Measurements from ENCODE around the gene CLHC1.
"Not testable (repeated sequence)": the region's sequence is repeated elsewhere in the genome, so short reads cannot be mapped to it uniquely, and the experiment has no call there.

Gene CLHC1

DNA sequence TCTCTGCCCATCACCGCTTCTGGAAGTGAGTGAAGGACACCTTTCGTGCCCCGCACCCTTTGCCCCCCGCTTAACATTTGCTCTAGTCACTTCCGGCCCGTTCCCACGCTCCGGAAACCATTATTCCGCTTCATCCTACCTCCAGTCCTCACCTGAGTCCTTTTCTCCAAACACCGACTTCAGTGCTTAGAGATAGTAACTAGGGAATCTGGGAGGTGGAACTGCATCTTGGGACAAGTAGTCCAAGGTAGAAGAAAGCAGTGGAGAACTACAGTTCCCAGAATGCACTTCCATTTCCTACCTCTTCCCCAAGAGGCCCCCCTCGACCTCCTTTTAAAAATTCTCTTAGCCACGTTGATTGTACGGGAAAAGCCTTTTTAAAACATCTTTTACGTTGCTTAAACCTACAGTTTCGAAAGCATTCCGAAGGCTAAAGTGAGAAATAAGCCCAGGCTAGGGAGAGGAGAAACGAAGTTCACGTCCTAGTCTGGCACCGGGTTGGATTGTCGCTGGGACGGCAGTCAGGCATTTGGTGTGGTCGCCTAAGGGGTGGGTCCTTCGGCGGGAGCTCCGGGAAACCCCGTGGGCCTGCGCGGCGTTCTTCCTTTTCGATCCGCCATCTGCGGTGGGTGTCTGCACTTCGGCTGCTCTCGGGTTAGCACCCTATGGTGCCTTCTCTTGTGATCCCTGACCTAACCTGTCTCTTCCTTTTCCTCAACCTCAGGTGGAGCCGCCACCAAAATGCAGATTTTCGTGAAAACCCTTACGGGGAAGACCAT lies at the start of gene CLHC1, which contains the start of gene RPS27A:
CLHC1 (minus strand) TSS at position 210 of the 779 bp plus-strand sequence. CDS start 9,882 bp downstream, outside the sequence.
RPS27A (plus strand) TSS at position 605 of the 779 bp plus-strand sequence; CDS start at position 742, 137 bp downstream.
- peak; percentile 96 for DNase-seq

DNA sequence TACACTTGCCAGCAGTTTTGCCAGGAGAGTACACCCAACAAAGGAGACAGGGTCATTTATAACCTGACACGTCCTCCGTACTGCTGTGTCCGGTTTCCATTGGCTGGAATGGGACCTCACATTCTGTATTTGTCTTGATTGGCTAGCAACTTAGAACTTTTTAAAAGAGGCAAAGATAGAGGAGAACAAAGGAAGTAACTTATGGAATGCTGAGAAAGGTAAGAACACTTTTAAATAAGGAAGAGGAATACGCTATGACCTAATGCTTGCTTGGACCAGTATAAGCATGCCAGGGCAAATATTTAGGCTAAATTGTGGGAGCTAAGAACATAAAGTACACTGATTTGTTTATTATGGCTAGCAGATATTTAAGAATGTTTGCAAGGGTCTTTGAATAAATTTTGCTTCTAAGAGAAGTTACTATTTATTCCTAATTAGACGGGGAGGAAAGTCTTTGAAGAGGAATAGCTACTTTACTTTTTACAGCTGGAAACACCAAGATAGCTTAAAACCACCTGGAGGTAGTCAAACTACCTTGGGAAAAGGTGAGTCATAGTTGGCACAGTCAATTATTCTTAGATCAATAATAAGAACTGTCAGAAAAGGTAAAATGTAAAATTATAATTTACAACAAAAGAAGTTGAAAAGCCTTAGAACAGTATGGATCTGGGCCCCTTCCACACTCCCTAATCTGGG lies 48.9 kb upstream of the CLHC1 start:
- not testable (repeated sequence) for DNase-seq

DNA sequence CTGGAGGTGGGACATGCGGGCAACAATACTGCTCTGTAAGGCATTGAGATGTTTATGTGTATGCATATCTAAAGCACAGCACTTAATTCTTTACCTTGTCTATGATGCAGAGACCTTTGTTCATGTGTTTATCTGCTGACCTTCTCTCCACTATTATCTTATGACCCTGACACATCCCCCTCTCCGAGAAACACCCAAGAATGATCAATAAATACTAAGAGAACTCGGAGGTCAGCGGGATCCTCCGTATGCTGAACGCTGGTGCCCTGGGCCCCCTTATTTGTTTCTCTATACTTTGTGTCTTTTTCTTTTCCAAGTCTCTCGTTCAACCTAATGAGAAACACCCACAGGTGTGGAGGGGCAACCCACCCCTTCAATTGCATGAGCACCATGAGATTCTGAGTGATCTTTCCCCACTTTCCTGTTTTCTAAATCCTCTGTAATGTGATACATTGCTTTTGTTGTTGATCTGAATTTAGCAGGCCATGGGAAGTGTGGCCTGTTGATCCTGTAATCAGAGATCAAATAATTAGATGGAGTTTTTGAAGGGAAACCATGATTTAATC lies 47.8 kb upstream of the CLHC1 start:
- DNase-seq, result not testable (repeated sequence)

DNA sequence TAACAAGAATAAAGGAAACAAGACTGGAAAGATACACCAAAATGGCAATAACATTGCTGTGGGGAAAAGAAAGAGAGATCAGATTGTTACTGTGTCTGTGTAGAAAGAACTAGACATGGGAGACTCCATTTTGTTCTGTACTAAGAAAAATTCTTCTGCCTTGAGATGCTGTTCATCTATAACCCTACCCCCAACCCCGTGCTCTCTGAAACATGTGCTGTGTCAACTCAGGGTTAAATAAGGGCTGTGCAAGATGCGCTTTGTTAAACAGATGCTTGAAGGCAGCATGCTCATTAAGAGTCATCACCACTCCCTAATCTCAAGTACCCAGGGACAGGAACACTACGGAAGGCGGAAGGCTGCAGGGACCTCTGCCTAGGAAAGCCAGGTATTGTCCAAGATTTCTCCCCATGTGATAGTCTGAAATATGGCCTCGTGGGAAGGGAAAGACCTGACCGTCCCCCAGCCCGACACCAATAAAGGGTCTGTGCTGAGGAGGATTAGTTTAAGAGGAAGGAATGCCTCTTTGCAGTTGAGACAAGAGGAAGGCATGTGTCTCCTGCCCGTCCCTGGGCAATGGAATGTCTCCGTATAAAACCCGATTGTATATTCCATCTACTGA lies 47.2 kb upstream of the CLHC1 start:
- DNase-seq, result not testable (repeated sequence)

DNA sequence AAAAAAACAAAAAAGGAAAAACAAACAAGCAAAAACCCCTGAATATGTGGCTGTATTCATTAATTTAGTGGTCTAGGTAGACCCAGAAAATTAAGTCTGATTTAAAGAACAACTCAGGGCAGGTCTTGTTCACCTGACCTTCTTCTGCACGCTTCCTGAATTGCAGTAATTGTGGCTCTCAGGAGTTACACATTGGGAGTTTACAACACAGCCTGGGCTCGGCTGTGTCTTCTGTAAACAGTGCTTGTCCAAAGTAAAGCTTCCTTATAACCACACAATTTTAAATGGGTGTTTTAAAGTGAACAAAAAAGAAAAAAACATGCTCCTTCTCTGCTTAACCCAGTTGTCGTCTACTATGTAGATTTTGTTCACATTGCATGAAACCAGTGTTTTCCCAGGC lies 45.2 kb upstream of the CLHC1 start:
- no peak for DNase-seq

DNA sequence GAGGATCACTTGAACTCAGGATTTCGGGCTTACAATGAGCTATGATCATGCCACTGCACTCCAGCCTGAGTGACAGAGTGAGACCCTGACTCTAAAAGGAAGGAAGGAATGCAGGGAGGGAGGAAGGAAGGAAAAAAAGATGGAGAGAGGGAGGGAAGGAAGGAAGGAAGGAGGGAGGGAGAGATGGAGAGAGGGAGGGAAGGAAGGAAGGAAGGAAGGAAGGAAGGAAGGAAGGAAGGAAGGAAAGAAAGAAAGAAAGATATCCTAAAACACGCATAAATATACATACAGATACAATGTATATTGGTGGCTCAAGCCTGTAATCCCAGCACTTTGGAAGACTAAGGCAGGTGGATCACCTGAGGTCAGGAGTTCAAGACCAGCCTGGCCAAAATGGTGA lies 42.3 kb upstream of the CLHC1 start:
- not testable (repeated sequence) for DNase-seq

DNA sequence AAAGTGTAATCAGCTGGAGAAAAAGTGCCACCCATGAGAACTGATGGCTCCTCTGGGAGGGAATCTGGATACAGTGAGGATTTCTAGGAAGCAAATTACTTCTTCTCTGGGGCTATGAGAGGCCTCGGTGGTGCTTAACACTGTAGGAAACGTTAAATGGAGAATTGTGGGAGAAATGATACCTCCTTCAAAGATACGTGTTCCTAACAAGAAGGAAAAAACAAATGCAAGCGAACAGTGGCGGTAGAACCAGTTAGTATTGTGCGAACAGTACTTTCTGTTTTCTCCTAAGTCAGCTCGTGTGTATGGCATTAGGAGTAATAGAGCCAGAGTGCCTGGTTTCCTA lies 37.5 kb upstream of the CLHC1 start:
- DNase-seq, result no peak

DNA sequence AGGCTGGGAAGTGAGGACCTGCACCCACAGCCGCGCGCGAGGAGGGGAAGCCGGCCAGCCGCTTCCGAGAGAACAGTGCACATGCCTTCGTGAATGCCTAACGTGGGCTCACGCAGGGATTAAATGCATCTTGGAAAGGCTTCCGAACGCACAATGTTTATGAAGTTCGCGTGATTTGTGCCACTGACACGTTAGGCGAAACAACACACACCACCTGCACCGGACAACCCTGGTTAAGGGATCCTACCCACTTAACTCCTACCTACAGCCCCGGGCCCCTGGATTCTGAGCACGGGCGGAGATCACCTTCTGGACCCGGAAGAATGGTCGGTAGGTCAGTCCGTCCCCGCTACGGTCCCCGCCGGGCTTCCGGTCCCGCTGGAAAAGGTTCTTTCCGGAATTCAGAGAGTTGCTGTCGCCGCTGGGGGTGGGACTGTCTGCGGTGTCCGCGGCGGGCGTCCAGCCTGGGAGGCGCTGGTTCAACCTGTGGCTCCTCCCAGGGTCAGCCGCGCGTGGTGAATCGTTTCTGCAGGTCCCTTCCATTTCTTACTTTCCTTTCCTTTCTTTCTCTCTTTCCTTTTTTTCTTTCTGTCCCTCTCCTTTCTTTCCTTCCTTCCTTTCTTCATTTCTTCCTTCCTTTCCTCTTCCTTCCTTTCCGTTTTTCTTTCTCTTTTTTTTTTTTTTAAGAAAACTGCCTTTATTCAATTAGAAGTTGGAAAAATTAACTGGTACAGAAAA lies 37.0 kb upstream of the CLHC1 start, which contains the start of gene MTIF2:
MTIF2 (minus strand) TSS at position 325 of the 738 bp plus-strand sequence. CDS start 5,373 bp downstream, outside the sequence.
- DNase-seq, result peak; percentile 90

DNA sequence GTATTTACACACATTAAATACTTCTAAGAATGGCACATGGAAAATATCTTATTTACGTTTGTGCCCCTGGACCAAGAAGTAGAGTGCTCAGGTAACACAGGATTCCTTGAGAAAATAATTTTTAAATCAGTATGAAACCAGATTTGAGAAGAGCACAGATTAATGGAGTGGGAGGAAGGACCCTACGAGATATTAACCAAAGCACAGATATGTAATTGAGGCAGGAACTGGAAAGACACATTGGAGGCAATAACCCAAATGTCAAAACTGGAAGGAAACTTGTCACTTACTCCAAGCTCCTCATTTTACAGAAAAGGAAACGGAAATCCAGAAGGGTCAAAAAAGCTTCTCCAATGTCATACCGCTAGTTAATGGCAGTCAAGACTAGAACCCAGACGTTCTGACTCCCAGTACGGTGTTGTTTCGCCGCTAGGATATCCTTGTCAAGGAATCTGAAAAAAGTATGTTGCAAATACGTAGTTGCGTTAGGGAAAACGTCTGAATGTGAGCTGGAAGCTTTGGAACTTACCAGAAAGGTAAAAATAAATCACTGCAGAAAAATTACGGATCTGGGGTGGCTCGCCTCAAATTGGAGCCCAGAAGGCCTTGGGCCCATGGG lies 36.3 kb upstream of the CLHC1 start:
- DNase-seq, result no peak

DNA sequence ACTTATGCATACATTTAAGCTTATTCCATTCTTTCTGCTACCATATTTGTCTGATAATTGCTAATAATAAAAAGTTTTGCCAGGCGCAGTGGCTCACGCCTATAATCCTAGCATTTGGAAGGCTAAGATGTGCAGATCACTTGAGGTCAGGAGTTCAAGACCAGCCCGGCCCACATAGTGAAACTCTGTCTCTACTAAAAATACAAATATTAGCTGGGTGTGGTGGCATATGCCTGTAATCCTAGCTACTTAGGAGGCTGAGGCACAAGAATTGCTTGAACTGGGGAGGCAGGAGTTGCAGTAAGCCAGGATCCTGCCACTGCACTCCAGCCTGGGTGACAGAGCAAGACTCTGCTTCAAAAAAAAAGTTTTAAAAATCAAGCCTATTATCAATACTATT lies 27.5 kb upstream of the CLHC1 start:
- DNase-seq, result not testable (repeated sequence)

DNA sequence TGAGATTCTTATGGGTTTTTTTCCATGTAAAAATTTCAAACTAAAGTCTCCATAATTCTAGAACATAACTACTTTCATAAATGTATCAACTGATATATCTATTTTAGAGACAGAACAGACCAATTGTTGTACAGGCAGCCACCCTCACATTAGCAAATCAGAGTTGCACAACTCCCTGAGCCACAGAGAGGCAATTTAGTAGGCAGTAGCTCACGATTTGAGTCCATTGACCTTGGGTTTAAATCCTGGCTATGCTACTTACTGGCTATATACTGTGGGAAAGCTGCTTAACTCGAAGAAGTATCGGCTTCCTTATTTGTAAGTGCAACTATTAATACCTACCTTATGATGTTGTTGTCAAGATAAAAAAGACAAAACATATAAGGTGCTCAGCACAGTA lies 20.7 kb upstream of the CLHC1 start:
- no peak for DNase-seq

DNA sequence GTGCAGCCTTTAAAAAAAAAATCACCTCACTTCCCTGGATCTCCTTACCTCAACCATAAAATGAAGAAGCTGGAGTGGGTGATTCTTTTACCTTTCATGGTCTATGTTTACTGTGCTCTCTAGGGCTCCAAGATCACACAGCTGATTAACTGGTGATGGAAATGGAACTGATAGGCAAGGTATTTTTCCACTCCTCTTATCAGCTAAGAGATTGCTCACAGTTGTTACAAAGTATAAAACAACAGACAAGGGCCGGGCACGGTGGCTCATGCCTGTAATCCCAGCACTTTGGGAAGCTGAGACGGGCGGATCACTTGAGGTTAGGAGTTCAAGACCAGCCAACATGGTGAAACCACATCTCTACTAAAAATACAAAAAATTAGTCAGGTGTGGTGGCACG lies 14.9 kb upstream of the CLHC1 start:
- no peak for DNase-seq

DNA sequence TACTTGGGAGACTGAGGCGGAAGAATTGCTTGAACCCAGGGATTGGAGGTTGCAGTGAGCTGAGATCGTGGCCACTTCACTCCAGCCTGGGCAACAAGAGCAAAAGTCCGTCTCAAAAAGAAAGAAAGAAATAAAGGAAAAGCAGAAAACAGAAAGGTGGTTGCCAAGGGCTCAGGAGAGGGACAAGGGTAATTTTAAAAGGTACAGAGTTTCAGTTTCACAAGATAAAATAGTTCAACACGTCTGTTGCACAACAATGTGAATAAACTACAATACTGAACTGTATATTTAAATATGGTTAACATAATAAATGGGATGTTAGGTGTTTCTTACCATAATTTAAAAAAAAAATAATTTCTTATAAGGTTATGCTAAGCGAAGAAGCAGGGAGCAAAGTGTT lies 13.3 kb upstream of the CLHC1 start:
- no peak for DNase-seq

DNA sequence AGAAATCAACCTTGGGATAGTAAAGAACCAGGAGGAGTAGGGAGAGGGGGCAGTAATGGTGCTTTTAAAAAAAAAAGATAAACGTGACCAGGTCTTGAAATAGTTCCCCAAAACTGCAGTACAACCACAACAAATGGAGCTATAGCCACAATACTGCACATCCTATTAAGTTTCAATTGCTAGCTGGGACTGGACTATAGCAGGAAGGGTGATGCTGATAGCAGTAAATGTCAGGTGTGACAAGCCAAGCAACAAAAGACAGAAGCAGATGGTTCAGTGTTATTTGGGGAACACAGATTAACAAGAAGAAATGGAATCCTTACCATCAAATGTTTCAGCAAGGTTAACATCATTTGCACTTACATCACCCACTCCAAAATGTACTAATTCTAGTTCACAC lies 10.5 kb upstream of the CLHC1 start:
- no peak for DNase-seq

DNA sequence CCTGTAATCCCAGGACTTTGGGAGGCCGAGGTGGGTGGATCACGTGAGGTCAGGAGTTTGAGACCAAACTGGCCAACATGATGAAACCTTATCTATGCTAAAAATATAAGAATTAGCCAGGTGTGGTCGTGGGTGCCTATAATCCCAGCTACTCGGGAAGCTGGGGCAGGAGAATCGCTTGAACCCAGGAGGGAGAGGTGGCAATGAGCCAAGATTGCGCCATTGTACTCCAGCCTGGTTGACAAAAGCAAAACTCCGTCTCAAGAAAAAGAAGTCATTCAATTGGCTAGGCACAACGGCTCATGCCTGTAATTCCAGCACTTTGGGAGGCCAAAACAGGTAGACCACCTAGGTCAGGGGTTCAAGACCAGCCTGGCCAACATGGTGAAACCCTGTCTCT lies 9.5 kb upstream of the CLHC1 start:
- not testable (repeated sequence) for DNase-seq

DNA sequence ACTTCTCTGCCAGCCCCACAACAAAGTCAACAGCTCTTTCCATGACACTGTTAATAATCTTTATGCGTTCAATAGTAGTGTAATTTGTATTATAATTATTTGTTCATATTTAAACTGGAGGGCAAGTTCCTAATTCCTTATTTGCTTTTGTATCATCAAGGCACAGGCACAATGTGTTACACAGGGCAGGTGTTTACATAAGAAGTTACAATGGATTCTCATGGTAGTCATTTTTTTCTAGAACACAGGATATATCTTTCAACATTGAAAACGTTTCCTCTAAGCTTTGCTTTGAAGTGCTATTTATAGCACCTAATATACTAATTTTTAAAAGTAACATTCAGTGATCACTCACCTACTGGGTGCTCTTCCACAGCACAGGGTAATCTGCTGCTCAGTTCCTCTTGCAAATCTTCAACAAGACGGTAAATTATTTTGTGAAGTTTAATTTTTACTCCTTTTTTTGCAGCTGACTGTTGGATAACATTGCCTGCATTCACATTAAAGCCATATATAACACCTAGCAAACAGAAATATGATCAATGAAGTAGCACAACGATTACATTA lies 7.6 kb upstream of the CLHC1 start:
- no peak for DNase-seq

DNA sequence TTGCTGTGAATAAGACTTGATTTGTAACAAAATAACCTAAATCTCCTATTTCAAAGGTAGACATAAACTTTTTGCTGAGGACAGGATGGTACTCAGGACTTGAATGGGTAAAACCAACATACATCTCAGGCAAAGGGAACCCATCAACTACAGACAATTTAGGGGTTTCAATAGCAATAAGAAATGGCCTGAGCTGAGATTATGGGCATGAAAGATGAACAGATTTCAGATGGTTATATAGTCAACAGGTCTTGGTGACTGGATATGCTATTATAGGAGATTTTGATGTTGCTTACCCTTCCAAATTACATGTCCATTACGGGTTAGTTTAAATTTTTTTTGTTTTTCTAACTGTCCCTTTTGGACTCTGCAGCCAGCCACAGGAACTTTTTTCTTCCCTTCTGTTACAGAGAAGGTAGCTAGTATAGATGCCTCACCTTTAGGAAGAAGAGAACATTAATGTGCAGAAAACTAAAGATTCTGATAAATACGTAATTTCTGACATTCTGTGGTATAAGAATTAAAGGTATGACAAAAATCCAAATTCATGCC lies 5.0 kb upstream of the CLHC1 start:
- no peak for DNase-seq

DNA sequence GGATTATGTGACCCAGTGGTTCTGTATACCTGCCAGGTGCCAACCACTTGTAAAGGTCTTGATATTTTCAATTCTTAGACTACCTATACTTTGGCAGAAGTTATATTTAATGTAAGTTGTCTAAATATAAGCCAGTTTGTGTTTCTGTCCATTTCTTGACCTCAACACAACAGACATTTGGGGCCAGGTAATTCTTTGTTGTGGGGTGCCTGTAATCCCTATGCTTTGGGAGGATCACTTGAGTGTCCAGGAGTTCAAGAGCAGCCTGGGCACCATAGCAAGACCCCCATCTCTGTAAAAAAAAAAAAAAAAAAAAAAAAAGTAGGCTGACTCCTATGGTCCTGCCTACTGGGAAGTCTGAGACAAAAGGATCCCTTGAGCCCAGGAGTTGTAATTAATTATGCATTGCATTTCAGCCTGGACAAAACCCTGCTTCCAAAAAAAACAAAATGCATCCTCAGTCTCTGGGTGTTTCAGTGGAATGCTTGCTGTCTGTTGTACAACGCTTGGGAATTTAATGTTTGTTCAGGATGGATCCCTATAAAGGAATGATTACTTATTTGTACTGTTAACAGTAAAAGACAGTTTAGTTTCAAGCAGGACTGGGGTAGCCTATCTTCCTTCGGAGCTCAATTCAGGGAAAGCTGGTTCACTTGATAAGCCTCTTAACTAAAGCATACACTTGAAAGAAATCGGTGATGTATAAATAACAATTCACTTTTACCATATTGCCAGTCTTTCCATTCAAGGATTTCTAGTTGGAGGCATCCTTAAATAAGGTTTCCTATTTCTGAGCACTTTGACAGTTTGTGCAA lies 3.8 kb upstream of the CLHC1 start:
- no peak for DNase-seq

DNA sequence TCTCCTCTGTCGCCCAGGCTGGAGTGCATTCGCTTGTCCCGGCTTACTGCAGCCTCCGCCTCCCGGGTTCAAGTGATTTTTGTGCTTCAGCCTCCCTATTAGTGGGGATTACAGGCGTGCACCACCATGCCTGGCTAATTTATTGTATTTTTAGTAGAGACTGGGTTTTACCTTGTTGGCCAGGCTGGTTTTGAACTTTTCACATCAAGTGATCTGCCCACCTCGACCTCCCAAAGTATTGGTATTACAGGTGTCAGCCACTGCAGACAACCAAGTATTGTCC lies 1.5 kb upstream of the CLHC1 start:
- no peak for DNase-seq

DNA sequence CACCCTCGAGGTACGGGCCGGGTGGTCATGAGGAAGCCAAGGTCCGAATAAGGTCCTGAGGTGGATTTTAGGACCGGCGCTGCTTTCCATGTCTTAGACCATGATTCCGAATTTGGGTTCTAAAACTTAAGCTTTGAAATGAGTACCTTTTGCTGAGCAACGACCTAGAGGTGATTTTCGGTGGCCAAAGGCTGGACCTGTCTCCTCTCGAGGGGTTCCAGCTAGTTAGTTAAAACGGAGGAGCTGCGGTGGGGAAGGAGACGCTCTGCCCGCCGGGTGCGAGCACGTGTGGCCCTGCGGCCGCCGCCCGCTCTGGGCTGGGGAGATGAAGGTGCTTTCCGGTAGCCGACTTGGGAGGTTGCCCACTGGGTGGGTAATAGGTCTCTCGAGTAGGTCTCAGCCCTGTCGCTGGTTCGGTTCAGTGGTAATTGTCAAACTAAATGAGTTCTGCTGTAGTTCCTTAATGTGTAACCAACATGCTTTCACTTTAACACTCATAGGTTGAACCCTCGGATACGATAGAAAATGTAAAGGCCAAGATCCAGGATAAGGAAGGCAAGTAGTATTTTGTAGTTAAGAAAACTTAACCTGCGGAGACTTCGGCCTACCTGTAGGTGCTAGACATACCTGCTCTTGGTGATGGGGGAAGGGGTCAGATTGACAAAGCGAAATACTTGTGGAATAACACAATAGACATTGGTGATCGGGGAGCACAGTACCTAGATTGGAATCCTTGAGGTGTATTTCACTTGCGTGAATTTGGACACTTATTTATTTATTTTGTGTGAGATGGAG lies 967 bp upstream of the CLHC1 start:
- DNase-seq, result no peak
